NCI-H2107 treated with DMSO at 0.1 percent for 48 hours (cell line): ENCODE measurements around the gene TNKS2.

Experiments used
- DNase-seq: peaks from one replicate; lab custom pipeline; 2025; ENCODE audit not compliant: unreplicated experiment; lab: John Stamatoyannopoulos, UW

The TNKS2 gene

GRCh38 chr10:91908337-91909116 is 110.3 kb downstream of the TNKS2 start:
- DNase-seq, result peak; percentile 46

- DNase-seq, result peak; percentile 12
Observed at GRCh38 chr10:91909117-91909677, 111.0 kb downstream of the TNKS2 start, which contains the start of gene FGFBP3. FGFBP3 (minus strand) TSS chr10:91909486; CDS start chr10:91908969, 517 bp downstream.

GRCh38 chr10:91910467-91910866 is 112.2 kb downstream of the TNKS2 start:
- no peak for DNase-seq
